Keratinocyte (primary cell): ENCODE data around the gene TMEM120B. TPM values are rescaled to one million over a fixed set of nuclear protein-coding genes. Genes with fewer than 3 reads are reported as not detected.
"Not testable (repeated sequence)": the region's sequence is repeated elsewhere in the genome, so short reads cannot be mapped to it uniquely, and the experiment has no call there.

Experiments used
- DNase-seq: peaks from one replicate; pipeline ENCODE4 v3.0.0-alpha.2; 2011; ENCODE audit warnings: low read depth, missing footprints, low spot score
- FAIRE-seq: peaks from 2 replicates; lab custom pipeline; 2011; peaks lifted over from hg19 to GRCh38; lab: Jason Lieb, UNC
- H2AFZ ChIP-seq: 2 replicates; pipeline ENCODE4 v1.6.0; 2012; ENCODE audit warnings: low read length, control low read depth, inconsistent platforms; ENCODE audit not compliant: control insufficient read depth
- H3K27ac ChIP-seq: 2 replicates; pipeline ENCODE4 v1.5.1; 2011; ENCODE audit warnings: low read length; ENCODE audit not compliant: control insufficient read depth, insufficient read depth
- H3K27me3 ChIP-seq: 3 replicates; pipeline ENCODE4 v1.6.0; 2011; ENCODE audit warnings: low read length; ENCODE audit not compliant: control insufficient read depth, insufficient read depth; ENCODE audit errors: extremely low read depth
- H3K36me3 ChIP-seq, 2 experiments: 2 replicates in 1 of 2; 3 replicates in 1 of 2; pipeline ENCODE4 v1.5.1; 2011; ENCODE audit warnings: low read length in 2 of 2, mild to moderate bottlenecking in 1 of 2; ENCODE audit not compliant: control insufficient read depth in 2 of 2, insufficient read depth in 2 of 2; ENCODE audit errors: extremely low read depth in 1 of 2
- H3K4me1 ChIP-seq: 3 replicates; pipeline ENCODE4 v1.5.1; 2011; ENCODE audit warnings: low read length; ENCODE audit not compliant: control insufficient read depth, insufficient read depth; ENCODE audit errors: extremely low read depth
- H3K4me2 ChIP-seq: 3 replicates; pipeline ENCODE4 v1.6.0; 2011; ENCODE audit warnings: low read depth, low read length; ENCODE audit not compliant: control insufficient read depth, insufficient read depth; ENCODE audit errors: extremely low read depth
- H3K4me3 ChIP-seq, 3 experiments: fragments of 200-600 bp in 1 of 3; sonication (generic) in 1 of 3; 2 replicates in 2 of 3; 3 replicates in 1 of 3; pipeline ENCODE4 v1.5.1; 2011 to 2016; ENCODE audit warnings: low read length in 3 of 3, mild to moderate bottlenecking in 3 of 3, control low read depth in 2 of 3, inconsistent platforms in 1 of 3, low read depth in 1 of 3, mixed read lengths in 1 of 3, mixed run types in 1 of 3, moderate library complexity in 1 of 3; ENCODE audit not compliant: control insufficient read depth in 2 of 3, insufficient read depth in 2 of 3; ENCODE audit errors: extremely low read depth in 1 of 3
- H3K79me2 ChIP-seq: 2 replicates; pipeline ENCODE4 v1.6.0; 2012; ENCODE audit warnings: low read length; ENCODE audit not compliant: control insufficient read depth, insufficient read depth
- H3K9ac ChIP-seq: 3 replicates; pipeline ENCODE4 v1.6.0; 2011; ENCODE audit warnings: low read length; ENCODE audit not compliant: control insufficient read depth, insufficient read depth; ENCODE audit errors: extremely low read depth
- H3K9me1 ChIP-seq: 3 replicates; pipeline ENCODE4 v1.6.0; 2011; ENCODE audit warnings: low read length; ENCODE audit not compliant: control insufficient read depth, insufficient read depth; ENCODE audit errors: extremely low read depth
- H3K9me3 ChIP-seq: 2 replicates; pipeline ENCODE4 v1.5.1; 2012; ENCODE audit warnings: low read depth, low read length; ENCODE audit not compliant: control insufficient read depth
- H4K20me1 ChIP-seq: 3 replicates; pipeline ENCODE4 v1.6.0; 2011; ENCODE audit warnings: low read length; ENCODE audit not compliant: control insufficient read depth, insufficient read depth; ENCODE audit errors: extremely low read depth
- CTCF ChIP-seq, 3 experiments: IDR thresholded peaks in 1 of 3; conservative IDR thresholded peaks in 1 of 3; optimal IDR thresholded peaks in 1 of 3; 2 replicates in 2 of 3; 3 replicates in 1 of 3; pipeline versions ENCODE3 to v1.5.1; 2011; ENCODE audit warnings: low read length in 3 of 3, mild to moderate bottlenecking in 3 of 3, moderate library complexity in 2 of 3, control low read depth in 1 of 3, inconsistent platforms in 1 of 3; ENCODE audit not compliant: insufficient read depth in 2 of 3; ENCODE audit errors: extremely low read depth in 1 of 3
- EZH2 ChIP-seq: IDR thresholded peaks from one replicate; pipeline ENCODE4 v1.6.1; 2012; ENCODE audit warnings: inconsistent platforms, mild to moderate bottlenecking, low read length, moderate library complexity
- dilution Hi-C: fragments of 300-500 bp; cut with MboI; formaldehyde crosslinking; loops from one replicate; pipeline ENCODE4 v1.7.0; 2020; ENCODE audit warnings: low sequenced_read_pairs; ENCODE audit not compliant: extremely low pct_ligation_motif_present
- polyA plus RNA-seq, 5 experiments: library from polyadenylated mRNA; depleted of rRNA in 3 of 5; stranded (reverse) in 3 of 5; stranded (forward) in 1 of 5; unstranded in 1 of 5; fragments of >200 nt; gene quantifications; 1 replicate in 1 of 5; 2 replicates in 3 of 5; 3 replicates in 1 of 5; pipeline versions ENCODE4 v1.2.1 to v1.2.3, GENCODE V29; 2011 to 2012; ENCODE audit warnings: missing spikeins in 2 of 5, low read depth in 1 of 5, low replicate concordance in 1 of 5

The TMEM120B gene
- polyA plus RNA-seq, 1 donor (not counting 4 experiments of a cell fraction or from before 2014, with no cell fraction given) = 6.9 TPM

GRCh38 chr12:121789233-121789781, 76.8 kb downstream of the TMEM120B start:
- no peak for DNase-seq
- no peak for TF ChIP-seq EZH2
- Histone ChIP-seq H3K9me1 (peaks cover 3% of the 10 kb centered on the region), H3K4me2 (no peak overlapping the region), H3K4me1 (peaks cover 23% of the 10 kb centered on the region), H4K20me1 (no peaks in the 10 kb centered on the region), H2AFZ (no peak overlapping the region), H3K27me3 (no peaks in the 10 kb centered on the region), H3K9ac (no peak overlapping the region), H3K9me3 (no peaks in the 10 kb centered on the region), H3K27ac (no peak overlapping the region), H3K36me3 (no peaks in the 10 kb centered on the region), H3K79me2 (no peaks in the 10 kb centered on the region), H3K4me3 (no peak overlapping the region)
- dilution Hi-C loops = no loop called here
- FAIRE-seq = no peak

- FAIRE-seq = no peak
- no peak overlapping the region for H2AFZ ChIP-seq
- TF ChIP-seq EZH2 (no peak), CTCF (optimal IDR thresholded peaks at IDR 0.05 in 1 of 3, IDR thresholded peaks at IDR 0.05 in 1 of 3, conservative IDR thresholded peaks at IDR 0.05 in 1 of 3; ENCODE audit: extremely low read depth in 1 of 3, insufficient read depth in 2 of 3, low read length in 3 of 3) (no peak)
- no peaks in the 10 kb centered on the region for H4K20me1 ChIP-seq
- H3K27ac ChIP-seq = no peak overlapping the region
- no peaks in the 10 kb centered on the region for H3K36me3 ChIP-seq
- H3K79me2 ChIP-seq = no peaks in the 10 kb centered on the region
- H3K27me3 ChIP-seq = no peaks in the 10 kb centered on the region
- DNase-seq = no peak
- dilution Hi-C loops = no loop called here
- no peak overlapping the region for H3K4me2 ChIP-seq
- peaks cover 3% of the 10 kb centered on the region for H3K9me1 ChIP-seq
- no peaks in the 10 kb centered on the region for H3K9me3 ChIP-seq
- H3K4me1 ChIP-seq = peaks cover 23% of the 10 kb centered on the region
- no peak overlapping the region for H3K9ac ChIP-seq
- no peak overlapping the region for H3K4me3 ChIP-seq
Measured at GRCh38 chr12:121789800-121790728, 77.5 kb downstream of the TMEM120B start.

GRCh38 chr12:121790785-121791184, 78.2 kb downstream of the TMEM120B start:
- H3K4me2 ChIP-seq, H4K20me1 ChIP-seq, H3K27ac ChIP-seq, FAIRE-seq, H3K9me3 ChIP-seq, H3K27me3 ChIP-seq, H3K9ac ChIP-seq, H3K36me3 ChIP-seq, H3K79me2 ChIP-seq, DNase-seq, H2AFZ ChIP-seq, H3K9me1 ChIP-seq, H3K4me3 ChIP-seq, dilution Hi-C loops: not testable (repeated sequence)
- H3K4me1 ChIP-seq = peaks cover 22% of the 10 kb centered on the region
